NB4 (cell line): ENCODE measurements around the gene P4HTM.

Source experiments
- DNase-seq: peaks from one replicate; pipeline ENCODE4 v3.0.0; 2010; ENCODE audit warnings: low read depth
- H3K4me3 ChIP-seq: one replicate; pipeline ENCODE4 v1.5.1; 2011; ENCODE audit warnings: mild to moderate bottlenecking, low read depth, low read length, moderate library complexity
- CTCF ChIP-seq: IDR thresholded peaks from one replicate; pipeline ENCODE4 v1.5.1; 2012; ENCODE audit warnings: low read depth, low read length
- MAX ChIP-seq: IDR thresholded peaks from 2 replicates; pipeline ENCODE4 v1.6.1; 2011; ENCODE audit warnings: low read depth, low read length
- MYC ChIP-seq: IDR thresholded peaks from 2 replicates; pipeline ENCODE4 v1.6.1; 2011; ENCODE audit warnings: low read depth, low read length
- POLR2A ChIP-seq: IDR thresholded peaks from 2 replicates; pipeline ENCODE4 v1.6.1; 2011; ENCODE audit warnings: mild to moderate bottlenecking; ENCODE audit not compliant: insufficient read length; ENCODE audit errors: extremely low read depth

The P4HTM gene

GRCh38 chr3:49027634-49028033 lies 37.6 kb downstream of the P4HTM start:
- peak overlapping the region; percentile 95 for H3K4me3 ChIP-seq
- no peak for TF ChIP-seq POLR2A
- no peak for TF ChIP-seq MYC
- TF ChIP-seq CTCF, result no peak
- TF ChIP-seq MAX, result no peak

GRCh38 chr3:49028298-49028672 lies 38.2 kb downstream of the P4HTM start:
- no peak for DNase-seq
- TF ChIP-seq MYC, result no peak
- TF ChIP-seq CTCF, result no peak
- no peak for TF ChIP-seq MAX
- no peak for TF ChIP-seq POLR2A
- H3K4me3 ChIP-seq, result peak overlapping the region; percentile 95

More at GRCh38 chr3:49027634-49028033, 37.6 kb downstream of the P4HTM start:
- DNase-seq, result no peak

- H3K4me3 ChIP-seq, result peak within 1 kb of the TSS; percentile 95
- TF ChIP-seq CTCF (no peak), POLR2A (peak; percentile 99), MAX (peak; percentile 79), MYC (peak; percentile 89)
- peak; percentile 92 for DNase-seq
These were observed 38.9 kb downstream of the P4HTM start, which contains the start of gene IMPDH2 for GRCh38 chr3:49028673-49029562. IMPDH2 (minus strand) TSS chr3:49029398; CDS start chr3:49029350, 48 bp downstream.

- TF ChIP-seq MAX, result no peak
- TF ChIP-seq CTCF, result no peak
- TF ChIP-seq MYC, result no peak
- TF ChIP-seq POLR2A, result no peak
- H3K4me3 ChIP-seq, result no peak overlapping the region
These were observed 39.5 kb downstream of the P4HTM start for GRCh38 chr3:49029563-49029884.

GRCh38 chr3:49030321-49030720 lies 40.3 kb downstream of the P4HTM start:
- H3K4me3 ChIP-seq, result no peak overlapping the region
- no peak for DNase-seq
- no peak for TF ChIP-seq MAX
- TF ChIP-seq CTCF, result no peak
- no peak for TF ChIP-seq POLR2A
- TF ChIP-seq MYC, result no peak

More at GRCh38 chr3:49029563-49029884, 39.5 kb downstream of the P4HTM start:
- no peak for DNase-seq
